ENCODE data around the gene NKIRAS1.

The NKIRAS1 gene

GRCh38 chr3:23863060-23863459, 53.7 kb downstream of the NKIRAS1 start:
- TF ChIP-seq REST (IDR thresholded peaks at IDR 0.05; ENCODE audit: insufficient read depth in 1 of 2, low read depth in 2 of 2, low read length in 2 of 2) (no peak), POLR2AphosphoS5 (IDR thresholded peaks at IDR 0.05; ENCODE audit: low read depth, low read length) (no peak), FOXP2 (optimal IDR thresholded peaks at IDR 0.05; ENCODE audit: borderline replicate concordance, extremely low read depth, extremely low read length, insufficient read depth) (no peak), SIN3A (IDR thresholded peaks at IDR 0.05; ENCODE audit: borderline replicate concordance, insufficient read depth, low read length) (no peak), TAF1 (IDR thresholded peaks at IDR 0.05; ENCODE audit: borderline replicate concordance, insufficient read depth, low read length) (no peak)

GRCh38 chr3:23861689-23862088, 55.1 kb downstream of the NKIRAS1 start:
- no peak for TF ChIP-seq FOXP2 (optimal IDR thresholded peaks at IDR 0.05; ENCODE audit: borderline replicate concordance, extremely low read depth, extremely low read length, insufficient read depth)
- TF ChIP-seq TAF1 (IDR thresholded peaks at IDR 0.05; ENCODE audit: borderline replicate concordance, insufficient read depth, low read length) = no peak
- TF ChIP-seq REST (IDR thresholded peaks at IDR 0.05; ENCODE audit: insufficient read depth in 1 of 2, low read depth in 2 of 2, low read length in 2 of 2) = no peak
- no peak for TF ChIP-seq SIN3A (IDR thresholded peaks at IDR 0.05; ENCODE audit: borderline replicate concordance, insufficient read depth, low read length)
- no peak for TF ChIP-seq POLR2AphosphoS5 (IDR thresholded peaks at IDR 0.05; ENCODE audit: low read depth, low read length)

GRCh38 chr3:23859839-23860382, 56.9 kb downstream of the NKIRAS1 start:
- TF ChIP-seq SIN3A (IDR thresholded peaks at IDR 0.05; ENCODE audit: borderline replicate concordance, insufficient read depth, low read length) (no peak), TAF1 (IDR thresholded peaks at IDR 0.05; ENCODE audit: borderline replicate concordance, insufficient read depth, low read length) (no peak), POLR2AphosphoS5 (IDR thresholded peaks at IDR 0.05; ENCODE audit: low read depth, low read length) (no peak), FOXP2 (optimal IDR thresholded peaks at IDR 0.05; ENCODE audit: borderline replicate concordance, extremely low read depth, extremely low read length, insufficient read depth) (no peak)

- TF ChIP-seq SIN3A (IDR thresholded peaks at IDR 0.05; ENCODE audit: borderline replicate concordance, insufficient read depth, low read length) (no peak), POLR2AphosphoS5 (IDR thresholded peaks at IDR 0.05; ENCODE audit: low read depth, low read length) (no peak), TAF1 (IDR thresholded peaks at IDR 0.05; ENCODE audit: borderline replicate concordance, insufficient read depth, low read length) (no peak), FOXP2 (optimal IDR thresholded peaks at IDR 0.05; ENCODE audit: borderline replicate concordance, extremely low read depth, extremely low read length, insufficient read depth) (no peak), REST (IDR thresholded peaks at IDR 0.05; ENCODE audit: insufficient read depth in 1 of 2, low read depth in 2 of 2, low read length in 2 of 2) (no peak)
Measured at GRCh38 chr3:23859012-23859743, 57.6 kb downstream of the NKIRAS1 start.

GRCh38 chr3:23856286-23856685, 60.5 kb downstream of the NKIRAS1 start:
- TF ChIP-seq FOXP2 (optimal IDR thresholded peaks at IDR 0.05; ENCODE audit: borderline replicate concordance, extremely low read depth, extremely low read length, insufficient read depth) (no peak), SIN3A (IDR thresholded peaks at IDR 0.05; ENCODE audit: borderline replicate concordance, insufficient read depth, low read length) (no peak), TAF1 (IDR thresholded peaks at IDR 0.05; ENCODE audit: borderline replicate concordance, insufficient read depth, low read length) (no peak), REST (IDR thresholded peaks at IDR 0.05; ENCODE audit: insufficient read depth in 1 of 2, low read depth in 2 of 2, low read length in 2 of 2) (no peak), POLR2AphosphoS5 (IDR thresholded peaks at IDR 0.05; ENCODE audit: low read depth, low read length) (no peak)

All from PFSK-1 (cell line).